MCF 10A (cell line): ENCODE results near the gene PAX2. TPM values are rescaled to one million over a fixed set of nuclear protein-coding genes. Genes with fewer than 3 reads are reported as not detected.

Source experiments
- BruUV-seq: library from RNA; stranded (reverse); fragments of 400-500 nt; replicated peaks from 2 replicates; lab custom pipeline; 2021; lab: Mats Ljungman, UMichigan
- CTCF ChIA-PET: fragments of 300-600 bp; sonication (Branson Sonifier 250); formaldehyde crosslinking; extraction: SDS; loops from one replicate; lab custom pipeline; 2021; ENCODE audit warnings: antibody characterized with exemption, inconsistent platforms; lab: Yijun Ruan, JAX
- POLR2A ChIA-PET: fragments of 300-600, 350-650 bp; sonication (Branson Sonifier 250); formaldehyde crosslinking; extraction: SDS; loops from one replicate; lab custom pipeline; 2020; ENCODE audit warnings: antibody characterized with exemption, inconsistent platforms; lab: Yijun Ruan, JAX
- DNase-seq: peaks from one replicate; pipeline ENCODE4 v3.0.0-alpha.2; 2018; ENCODE audit not compliant: unreplicated experiment
- H3K27ac Mint-ChIP-seq: one replicate; pipeline ENCODE4 v1.8.0; 2022; ENCODE audit warnings: mild to moderate bottlenecking, low read depth, mixed read lengths; ENCODE audit not compliant: unreplicated experiment
- H3K27me3 Mint-ChIP-seq: one replicate; pipeline ENCODE4 v1.8.0; 2022; ENCODE audit warnings: mixed read lengths; ENCODE audit not compliant: insufficient read depth, unreplicated experiment
- H3K36me3 Mint-ChIP-seq: one replicate; pipeline ENCODE4 v1.8.0; 2022; ENCODE audit warnings: mild to moderate bottlenecking, moderate library complexity, mixed read lengths; ENCODE audit not compliant: insufficient read depth, unreplicated experiment
- H3K4me1 Mint-ChIP-seq: one replicate; pipeline ENCODE4 v1.8.0; 2022; ENCODE audit warnings: mixed read lengths; ENCODE audit not compliant: insufficient read depth, unreplicated experiment
- H3K4me3 Mint-ChIP-seq: one replicate; pipeline ENCODE4 v1.8.0; 2022; ENCODE audit warnings: mild to moderate bottlenecking, moderate library complexity, mixed read lengths; ENCODE audit not compliant: unreplicated experiment
- H3K9me3 Mint-ChIP-seq: one replicate; pipeline ENCODE4 v1.8.0; 2022; ENCODE audit warnings: mixed read lengths; ENCODE audit not compliant: unreplicated experiment
- CTCF ChIP-seq: fragments of 200-600 bp; IDR thresholded peaks from one replicate; pipeline ENCODE4 v1.8.0; 2022; ENCODE audit warnings: antibody characterized with exemption, mild to moderate bottlenecking; ENCODE audit not compliant: unreplicated experiment
- intact Hi-C: fragments of 100-400 bp; cut with micrococcal nuclease; formaldehyde crosslinking; loops from 2 replicates; pipeline ENCODE4 v1.14.1; 2022
- total RNA-seq: library from RNA; stranded (reverse); gene quantifications from 2 replicates; pipeline ENCODE4 v1.2.3, GENCODE V29; 2022

The PAX2 gene
- total RNA-seq, 1 experiment from 2014 or later: not detected

GRCh38 chr10:100740476-100741377 is 4.7 kb upstream of the PAX2 start:
- no peak for TF ChIP-seq CTCF
- intact Hi-C loops: loop anchor here (5.0 to 10.0 kb wide), 2 partner anchors 66 to 137 kb away; no protein-coding TSS in a partner anchor
- Mint-ChIP-seq H3K27me3 (peaks cover 90% of the 10 kb centered on the region), H3K9me3 (no peaks in the 10 kb centered on the region), H3K4me1 (no peaks in the 10 kb centered on the region), H3K27ac (no peak overlapping the region), H3K36me3 (no peaks in the 10 kb centered on the region), H3K4me3 (no peak overlapping the region)
- ChIA-PET CTCF (interaction anchor here (0.6 to 1.1 kb wide), 7 partner anchors 8 to 185 kb away, joined by 3 to 5 read pairs (median 3); no protein-coding TSS in a partner anchor), POLR2A (interaction anchor here (0.6 kb wide), 1 partner anchor 138 kb away, joined by 4 read pairs; no protein-coding TSS in a partner anchor)
- no TSS peak for BruUV-seq
- no peak for DNase-seq

GRCh38 chr10:100741378-100742075 is 3.9 kb upstream of the PAX2 start:
- CTCF ChIA-PET: interaction anchor here (0.6 to 1.1 kb wide), 8 partner anchors 9 to 290 kb away, joined by 3 to 5 read pairs (median 3); partner anchors contain the start of genes PDZD7 and SFXN3
- no TSS peak for BruUV-seq
- no peak overlapping the region for H3K27ac Mint-ChIP-seq
- peaks cover 5% of the 10 kb centered on the region for H3K4me1 Mint-ChIP-seq
- no peaks in the 10 kb centered on the region for H3K9me3 Mint-ChIP-seq
- no peak for TF ChIP-seq CTCF
- H3K4me3 Mint-ChIP-seq: no peak overlapping the region
- H3K36me3 Mint-ChIP-seq: no peaks in the 10 kb centered on the region
- DNase-seq: no peak
- POLR2A ChIA-PET: interaction anchor here (0.7 kb wide), 1 partner anchor 307 kb away, joined by 3 read pairs; no protein-coding TSS in a partner anchor
- intact Hi-C loops: loop anchor here (5.0 to 10.0 kb wide), 2 partner anchors 67 to 136 kb away; no protein-coding TSS in a partner anchor
- peaks cover 95% of the 10 kb centered on the region for H3K27me3 Mint-ChIP-seq

GRCh38 chr10:100742076-100742771 is 3.2 kb upstream of the PAX2 start:
- intact Hi-C loops: loop anchor here (5.0 to 10.0 kb wide), 2 partner anchors 67 to 135 kb away; no protein-coding TSS in a partner anchor
- H3K9me3 Mint-ChIP-seq: no peaks in the 10 kb centered on the region
- no peak overlapping the region for H3K27ac Mint-ChIP-seq
- H3K4me1 Mint-ChIP-seq: peaks cover 7% of the 10 kb centered on the region
- POLR2A ChIA-PET: interaction anchor here (0.7 kb wide), 1 partner anchor 308 kb away, joined by 3 read pairs; no protein-coding TSS in a partner anchor
- H3K27me3 Mint-ChIP-seq: peaks cover 95% of the 10 kb centered on the region
- H3K4me3 Mint-ChIP-seq: no peak overlapping the region
- H3K36me3 Mint-ChIP-seq: no peaks in the 10 kb centered on the region
- DNase-seq: no peak
- TF ChIP-seq CTCF: no peak
- BruUV-seq: no TSS peak
- CTCF ChIA-PET: interaction anchor here (0.6 to 2.1 kb wide), 10 partner anchors 10 to 289 kb away, joined by 3 to 6 read pairs (median 3); partner anchors contain the start of genes PDZD7 and SFXN3
